ENCODE data around the gene RPS2.

Gene RPS2

GRCh38 chr16:1917665-1918350 lies 46.8 kb downstream of the RPS2 start (continued):
- TF ChIP-seq ZBTB11 (tag by site-specific recombination; conservative IDR thresholded peaks at IDR 0.05; ENCODE audit: low read depth) (no peak), TSHZ1 (tag by site-specific recombination; IDR thresholded peaks at IDR 0.05; ENCODE audit: borderline replicate concordance) (no peak)

- Histone ChIP-seq H3K36me3 (ENCODE audit: control insufficient read depth in 2 of 2, insufficient read depth in 1 of 2, low read length in 2 of 2) (no peaks in the 10 kb centered on the region), H3K27ac (ENCODE audit: extremely low read depth, low read depth, low read length) (no peak overlapping the region), H3K4me1 (ENCODE audit: control insufficient read depth, insufficient read depth, low read length) (no peaks in the 10 kb centered on the region), H3K4me3 (ENCODE audit: low read depth, low read length) (no peak overlapping the region), H3K9me3 (ENCODE audit: control insufficient read depth, insufficient read depth, low read depth, low read length) (no peaks in the 10 kb centered on the region)
- TF ChIP-seq ZNF19 (tag by site-specific recombination; IDR thresholded peaks at IDR 0.05; ENCODE audit: low read depth) (no peak), ZNF549 (tag by site-specific recombination; IDR thresholded peaks at IDR 0.05) (no peak), ZFP3 (tag by site-specific recombination; IDR thresholded peaks at IDR 0.05; ENCODE audit: low read depth) (no peak), ZNF639 (tag by site-specific recombination; IDR thresholded peaks at IDR 0.05) (no peak), ZBTB49 (tag by site-specific recombination; IDR thresholded peaks at IDR 0.05; ENCODE audit: low read depth) (no peak), ZNF394 (tag by site-specific recombination; IDR thresholded peaks at IDR 0.05; ENCODE audit: borderline replicate concordance) (peak; percentile 60; the same call in 1 of the 2 replicates), IKZF3 (tag by site-specific recombination; IDR thresholded peaks at IDR 0.05) (no peak), GFI1B (tag by site-specific recombination; IDR thresholded peaks at IDR 0.05) (no peak)
- CTCF ChIA-PET, result no interaction called here
- POLR2A ChIA-PET, result interaction anchor here (0.6 to 1.4 kb wide), 3 partner anchors 9 to 47 kb away, joined by 4 to 7 read pairs (median 5); partner anchors contain the start of gene RPS2
Measured at GRCh38 chr16:1917056-1917664, 47.5 kb downstream of the RPS2 start.
